ENCODE results near the gene ZRSR2. TPM values are rescaled to one million over a fixed set of nuclear protein-coding genes. Genes with fewer than 3 reads are reported as not detected.

The ZRSR2 gene
- total RNA-seq, 1 experiment from 2014 or later: 4.6 TPM

- peak overlapping the region; percentile 17 for H2AFZ ChIP-seq (ENCODE audit: low read depth, low read length, poor library complexity, severe bottlenecking)
- H3K27me3 ChIP-seq (ENCODE audit: insufficient read depth, low read length): no peaks in the 10 kb centered on the region
- peak overlapping the region; percentile 48; the same call in 1 of the 2 replicates for H3K9ac ChIP-seq (ENCODE audit: low read length)
- H3K4me2 ChIP-seq (ENCODE audit: low read length): peak overlapping the region; percentile 79
- no peaks in the 10 kb centered on the region for H3K36me3 ChIP-seq (ENCODE audit: control insufficient read depth in 1 of 2, insufficient read depth in 2 of 2, low read length in 2 of 2)
- ATAC-seq: no peak
- no peak for TF ChIP-seq EZH2 (IDR thresholded peaks at IDR 0.05)
- TF ChIP-seq POLR2AphosphoS5 (IDR thresholded peaks at IDR 0.05; ENCODE audit: low read depth, low read length): no peak
- no peak for TF ChIP-seq REST (IDR thresholded peaks at IDR 0.05; ENCODE audit: low read depth)
- no peak for TF ChIP-seq TCF7L2 (IDR thresholded peaks at IDR 0.05; ENCODE audit: borderline replicate concordance, extremely low read depth, insufficient read depth, insufficient read length)
- TF ChIP-seq ZFX (IDR thresholded peaks at IDR 0.05): no peak
- no peak for TF ChIP-seq MAX (IDR thresholded peaks at IDR 0.05)
- TF ChIP-seq ATF3 (IDR thresholded peaks at IDR 0.05): no peak
- TF ChIP-seq RAD21 (IDR thresholded peaks at IDR 0.05; ENCODE audit: low read depth): no peak
- TF ChIP-seq SP1 (IDR thresholded peaks at IDR 0.05; ENCODE audit: low read depth): no peak
- no peak for TF ChIP-seq EZH2phosphoT487 (IDR thresholded peaks at IDR 0.05; ENCODE audit: borderline replicate concordance)
- no peak for TF ChIP-seq YY1 (IDR thresholded peaks at IDR 0.05; ENCODE audit: extremely low read depth, insufficient replicate concordance, low read depth, low read length)
- TF ChIP-seq ZNF274 (IDR thresholded peaks at IDR 0.05; ENCODE audit: low read depth, low read length): no peak
- TF ChIP-seq ELF1 (IDR thresholded peaks at IDR 0.05; ENCODE audit: borderline replicate concordance, low read depth): no peak
- TF ChIP-seq POLR2A (IDR thresholded peaks at IDR 0.05; ENCODE audit: borderline replicate concordance, extremely low read depth, insufficient read depth, insufficient read length): no peak
- TF ChIP-seq FOSL1 (IDR thresholded peaks at IDR 0.05; ENCODE audit: low read depth): no peak
- TF ChIP-seq CTCF (IDR thresholded peaks at IDR 0.05 in 2 of 3, conservative IDR thresholded peaks at IDR 0.05 in 1 of 3; ENCODE audit: borderline replicate concordance in 1 of 3, insufficient read depth in 1 of 3, low read depth in 2 of 3, low read length in 2 of 3): no peak
- TF ChIP-seq EGR1 (IDR thresholded peaks at IDR 0.05; ENCODE audit: low read depth): no peak
- no peaks in the 10 kb centered on the region for H4K20me1 ChIP-seq (ENCODE audit: insufficient read depth)
- no peak for DNase-seq (ENCODE audit: low read depth, low spot score)
- BruUV-seq (replicated peaks): no TSS peak
- ChIA-PET CTCF (no interaction called here), POLR2A (no interaction called here), RAD21 (ENCODE audit: low non-redundant PET in 1 of 2, low total read pairs in 2 of 2, uncharacterized antibody in 2 of 2, unreplicated experiment in 2 of 2) (no interaction called here)
- H3K9me3 ChIP-seq (ENCODE audit: control insufficient read depth in 1 of 2, insufficient read depth in 1 of 2, low read depth in 1 of 2, low read length in 2 of 2): no peaks in the 10 kb centered on the region
- H3K4me1 ChIP-seq (ENCODE audit: control insufficient read depth in 1 of 2, insufficient read depth in 2 of 2, low read length in 2 of 2): peaks cover 0 to 18% of the 10 kb centered on the region in 2 experiments; a peak in 2 of 4 replicates
- H3K9me2 ChIP-seq (ENCODE audit: insufficient read depth): no peaks in the 10 kb centered on the region
- peak overlapping the region; percentile 51 to 65 for H3K4me3 ChIP-seq (replicated peaks in 1 of 2; ENCODE audit: low read depth in 1 of 2, low read length in 2 of 2)
- intact Hi-C loops (cut with micrococcal nuclease): loop anchor here (10.0 kb wide), 2 partner anchors 579 to 859 kb away; partner anchors contain the start of genes CTPS2 and SYAP1
- peak overlapping the region; percentile 54 for H3K27ac ChIP-seq (ENCODE audit: low read depth, low read length)
- H3K79me2 ChIP-seq (ENCODE audit: insufficient read depth, low read length): 0 out of 2 replicates have a peak, but pooled peaks cover 7% of the 10 kb centered on the region
Measured at GRCh38 chrX:15855568-15856221, 65.4 kb downstream of the ZRSR2 start.

Data from HCT116 (cell line).